IMR-90 (cell line): Measurements from ENCODE around the gene CD19. TPM values are rescaled to one million over a fixed set of nuclear protein-coding genes. Genes with fewer than 3 reads are reported as not detected.

Experiments used
- ATAC-seq: fragments of 200-7000 bp; cut with Tn5 transposase; 2 replicates; pipeline ENCODE4 v1.9.1; 2020; ENCODE audit warnings: low read depth, mild to moderate bottlenecking, moderate library complexity
- BruUV-seq: library from RNA; stranded (reverse); fragments of 400-500 nt; replicated peaks from 2 replicates; lab custom pipeline; 2021; lab: Mats Ljungman, UMichigan
- CTCF ChIA-PET: fragments of 300-600 bp; formaldehyde crosslinking; extraction: SDS; loops from one replicate; lab custom pipeline; 2021; ENCODE audit warnings: antibody characterized with exemption; lab: Yijun Ruan, JAX
- POLR2A ChIA-PET: fragments of 300-600 bp; sonication (Branson Sonifier 250); formaldehyde crosslinking; loops from one replicate; lab custom pipeline; 2022; ENCODE audit warnings: antibody characterized with exemption; ENCODE audit not compliant: unreplicated experiment; lab: Charles Lee
- DNase-seq: peaks from one replicate; pipeline ENCODE4 v3.0.0; 2013
- H2AFZ ChIP-seq: replicated peaks from 2 replicates; pipeline ENCODE3; 2013; ENCODE audit warnings: low read length, mild to moderate bottlenecking; ENCODE audit not compliant: poor library complexity
- H2AK5ac ChIP-seq: 2 replicates; pipeline ENCODE4 v1.6.1; 2013; ENCODE audit warnings: low read depth, low read length, inconsistent platforms
- H2AK9ac ChIP-seq: replicated peaks from 2 replicates; pipeline ENCODE3; 2013; ENCODE audit warnings: mild to moderate bottlenecking, low read depth, low read length, moderate library complexity; ENCODE audit not compliant: poor library complexity
- H2BK120ac ChIP-seq: 2 replicates; pipeline ENCODE4 v1.6.1; 2013; ENCODE audit warnings: low read depth, low read length, inconsistent platforms
- H2BK15ac ChIP-seq: 3 replicates; pipeline ENCODE4 v1.6.1; 2013; ENCODE audit warnings: low read depth, low read length, inconsistent platforms
- H2BK20ac ChIP-seq: 2 replicates; pipeline ENCODE4 v1.6.1; 2013; ENCODE audit warnings: low read depth, mild to moderate bottlenecking, inconsistent platforms, low read length, moderate library complexity
- H2BK5ac ChIP-seq: 2 replicates; pipeline ENCODE4 v1.6.1; 2013; ENCODE audit warnings: mild to moderate bottlenecking, low read depth, low read length, inconsistent platforms; ENCODE audit not compliant: poor library complexity, severe bottlenecking
- H3K14ac ChIP-seq: replicated peaks from 2 replicates; pipeline ENCODE4 v1.6.1; 2013; ENCODE audit warnings: low read depth, low read length, inconsistent platforms
- H3K18ac ChIP-seq: 2 replicates; pipeline ENCODE4 v1.6.1; 2013; ENCODE audit warnings: low read depth, low read length, control low read depth
- H3K23ac ChIP-seq: 2 replicates; pipeline ENCODE4 v1.6.1; 2013; ENCODE audit warnings: low read depth, low read length, inconsistent platforms
- H3K27ac ChIP-seq: 2 replicates; pipeline ENCODE4 v1.5.1; 2013; ENCODE audit warnings: mild to moderate bottlenecking, control low read depth, low read length; ENCODE audit not compliant: insufficient read depth
- H3K27me3 ChIP-seq: 2 replicates; pipeline ENCODE4 v1.6.1; 2013; ENCODE audit warnings: low read length; ENCODE audit not compliant: control insufficient read depth, insufficient read depth
- H3K36me3 ChIP-seq: 2 replicates; pipeline ENCODE4 v1.6.1; 2013; ENCODE audit warnings: low read length, mixed read lengths; ENCODE audit not compliant: control insufficient read depth, insufficient read depth
- H3K4ac ChIP-seq: 2 replicates; pipeline ENCODE4 v1.6.1; 2013; ENCODE audit warnings: low read depth, low read length, inconsistent platforms
- H3K4me1 ChIP-seq: 2 replicates; pipeline ENCODE4 v1.6.1; 2013; ENCODE audit warnings: low read length, mixed read lengths; ENCODE audit not compliant: control insufficient read depth, insufficient read depth
- H3K4me2 ChIP-seq: 2 replicates; pipeline ENCODE4 v1.6.1; 2013; ENCODE audit warnings: low read depth, mild to moderate bottlenecking, control low read depth, low read length, moderate library complexity
- H3K4me3 ChIP-seq: 2 replicates; pipeline ENCODE4 v1.5.1; 2013; ENCODE audit warnings: low read depth, mild to moderate bottlenecking, control low read depth, low read length, moderate library complexity; ENCODE audit not compliant: insufficient read depth
- H3K56ac ChIP-seq: 2 replicates; pipeline ENCODE4 v1.6.1; 2013; ENCODE audit warnings: low read length, inconsistent platforms; ENCODE audit not compliant: insufficient read depth; ENCODE audit errors: extremely low read depth
- H3K79me1 ChIP-seq, 2 experiments: 2 replicates each; pipeline ENCODE4 v1.6.1; 2013; ENCODE audit warnings: low read length in 2 of 2, inconsistent platforms in 1 of 2, low read depth in 1 of 2
- H3K9ac ChIP-seq: 2 replicates; pipeline ENCODE4 v1.6.1; 2013; ENCODE audit warnings: low read depth, low read length, control low read depth
- H3K9me1 ChIP-seq: 2 replicates; pipeline ENCODE4 v1.6.1; 2013; ENCODE audit warnings: low read length, inconsistent platforms; ENCODE audit not compliant: insufficient read depth
- H3K9me3 ChIP-seq: 2 replicates; pipeline ENCODE4 v1.6.1; 2013; ENCODE audit warnings: low read length; ENCODE audit not compliant: control insufficient read depth, insufficient read depth
- H4K20me1 ChIP-seq: 2 replicates; pipeline ENCODE4 v1.6.1; 2013; ENCODE audit warnings: low read length, inconsistent platforms; ENCODE audit not compliant: insufficient read depth
- H4K5ac ChIP-seq: 2 replicates; pipeline ENCODE4 v1.6.1; 2013; ENCODE audit warnings: mild to moderate bottlenecking, low read depth, low read length, control low read depth
- H4K8ac ChIP-seq, 2 experiments: 2 replicates each; pipeline ENCODE4 v1.6.1; 2013; ENCODE audit warnings: low read depth in 2 of 2, low read length in 2 of 2, control low read depth in 1 of 2, inconsistent platforms in 1 of 2
- H4K91ac ChIP-seq: 2 replicates; pipeline ENCODE4 v1.6.1; 2013; ENCODE audit warnings: low read depth, low read length, inconsistent platforms; ENCODE audit not compliant: insufficient read depth
- BHLHE40 ChIP-seq: fragments of 150-350 bp; IDR thresholded peaks from 2 replicates; pipeline ENCODE4 v1.6.1; 2016; ENCODE audit warnings: mild to moderate bottlenecking, low read depth, low read length
- CEBPB ChIP-seq: IDR thresholded peaks from 2 replicates; pipeline ENCODE4 v1.6.1; 2012; ENCODE audit warnings: low read depth, low read length, improper control_type of control experiment
- CHD1 ChIP-seq: IDR thresholded peaks from 2 replicates; pipeline ENCODE4 v1.6.1; 2012; ENCODE audit warnings: low read depth, low read length, improper control_type of control experiment
- ELK1 ChIP-seq: fragments of 150-350 bp; IDR thresholded peaks from 2 replicates; pipeline ENCODE4 v1.6.1; 2016; ENCODE audit warnings: low read depth, mild to moderate bottlenecking, low read length, moderate library complexity, borderline replicate concordance
- MAFK ChIP-seq: IDR thresholded peaks from 2 replicates; pipeline ENCODE4 v1.6.1; 2012; ENCODE audit warnings: low read depth, low read length, improper control_type of control experiment
- MAZ ChIP-seq: IDR thresholded peaks from 2 replicates; pipeline ENCODE4 v1.6.1; 2012; ENCODE audit warnings: low read depth, mild to moderate bottlenecking, low read length, improper control_type of control experiment, moderate library complexity, borderline replicate concordance
- MXI1 ChIP-seq: IDR thresholded peaks from 2 replicates; pipeline ENCODE4 v1.6.1; 2012; ENCODE audit warnings: low read depth, mild to moderate bottlenecking, low read length, moderate library complexity, borderline replicate concordance
- NFE2L2 ChIP-seq: fragments of 150-350 bp; IDR thresholded peaks from 2 replicates; pipeline ENCODE4 v1.6.1; 2016; ENCODE audit warnings: low read depth, mild to moderate bottlenecking, low read length
- POLR2A ChIP-seq: IDR thresholded peaks from 2 replicates; pipeline ENCODE4 v1.6.1; 2012; ENCODE audit warnings: mild to moderate bottlenecking, low read depth, low read length
- RAD21 ChIP-seq: IDR thresholded peaks from 2 replicates; pipeline ENCODE4 v1.6.1; 2012; ENCODE audit warnings: low read length, improper control_type of control experiment
- RFX5 ChIP-seq: IDR thresholded peaks from 2 replicates; pipeline ENCODE4 v1.8.0; 2012; ENCODE audit warnings: low read depth, mild to moderate bottlenecking, low read length, moderate library complexity
- SMC3 ChIP-seq: fragments of 150-350 bp; IDR thresholded peaks from 2 replicates; pipeline ENCODE4 v1.6.1; 2016; ENCODE audit warnings: low read depth, mild to moderate bottlenecking, antibody characterized with exemption, low read length, moderate library complexity
- USF2 ChIP-seq: fragments of 150-350 bp; IDR thresholded peaks from 2 replicates; pipeline ENCODE4 v1.6.1; 2017; ENCODE audit warnings: mild to moderate bottlenecking, antibody characterized with exemption, low read length, low read depth
- WGBS, 2 experiments: methylation state at CpG; one replicate each; pipeline versions ENCODE4 v1.1.5 to v1.1.7; 2013; ENCODE audit warnings: missing lambda C conversion rate in 2 of 2; ENCODE audit not compliant: insufficient read length in 1 of 2; ENCODE audit errors: extremely low coverage in 2 of 2; 5-methylcytosine and 5-hydroxymethylcytosine counted together
- dilution Hi-C: fragments of 300-500 bp; cut with HindIII; formaldehyde crosslinking; loops from one replicate; pipeline ENCODE4 v1.14.3; 2018; ENCODE audit warnings: low sequenced_read_pairs; ENCODE audit not compliant: unreplicated experiment
- in situ Hi-C: fragments of 300-500 bp; cut with MboI; formaldehyde crosslinking; loops from 3 replicates; pipeline ENCODE4 v1.14.3; 2019; ENCODE audit warnings: low sequenced_read_pairs, inconsistent platforms, mixed read lengths
- intact Hi-C: fragments of 100-400 bp; cut with micrococcal nuclease; formaldehyde crosslinking; loops from 2 replicates; pipeline ENCODE4 v1.10.0; 2022
- polyA plus RNA-seq, 3 experiments: library from polyadenylated mRNA; depleted of rRNA; stranded (reverse); fragments of >200 nt; gene quantifications; 2 replicates each; pipeline ENCODE4 v1.2.3, GENCODE V29; 2012; ENCODE audit warnings: low replicate concordance in 1 of 3
- total RNA-seq: library from RNA; depleted of rRNA; stranded (reverse); fragments of >200 nt; gene quantifications from 2 replicates; pipeline ENCODE4 v1.2.3, GENCODE V29; 2012
- TF ChIP-seq, protein P1 (sequence below): conservative IDR thresholded peaks from 2 replicates; pipeline ENCODE4 v1.5.1; 2012; ENCODE audit warnings: mild to moderate bottlenecking, low read depth, low read length, improper control_type of control experiment

The CD19 gene
- total and polyA plus RNA-seq, 2 of the 4 experiments (the other 2 are of a cell fraction), result not detected

DNA sequence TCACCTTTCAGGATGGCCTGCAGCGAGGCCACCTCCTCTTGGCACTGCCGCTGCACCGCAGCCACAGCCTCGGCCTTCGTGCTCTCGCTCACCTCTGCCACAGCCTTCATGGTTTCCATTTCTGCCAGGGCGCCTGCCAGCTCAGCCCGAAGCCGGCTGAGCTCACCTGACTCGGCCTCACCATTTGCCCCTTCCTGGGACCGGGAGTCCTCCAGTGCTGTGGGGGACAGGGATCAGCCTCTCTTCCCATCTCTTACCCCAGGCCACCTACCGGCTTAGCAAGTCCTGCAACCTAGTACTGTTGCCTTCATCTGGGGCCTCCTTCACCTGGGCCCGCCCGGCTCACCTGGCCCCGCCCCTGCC is 7.4 kb upstream of the CD19 start:
- 27% methylated on average over 7 of the region's 15 CpGs; no CpG with 5 or more reads in 1 of the 2 experiments for WGBS, 2 experiments
- no peak overlapping the region for H3K27ac ChIP-seq
- dilution Hi-C loops, result no loop called here
- no peak overlapping the region for H2BK5ac ChIP-seq
- CTCF ChIA-PET, result no interaction called here
- DNase-seq (no peak), ATAC-seq (no peak)
- no peak overlapping the region; the same call in 1 of the 2 replicates for H3K14ac ChIP-seq
- peaks cover 2% of the 10 kb centered on the region; the same call in 1 of the 2 replicates for H3K4me1 ChIP-seq
- H3K4ac ChIP-seq, result no peak overlapping the region
- peaks cover 9% of the 10 kb centered on the region; the same call in 1 of the 2 replicates for H4K20me1 ChIP-seq
- peak overlapping the region; percentile 77 for H2AK9ac ChIP-seq
- H3K9me3 ChIP-seq, result no peaks in the 10 kb centered on the region
- H2BK20ac ChIP-seq, result no peak overlapping the region
- peaks cover 8% of the 10 kb centered on the region; the same call in 1 of the 2 replicates for H3K36me3 ChIP-seq
- H3K79me1 ChIP-seq, result peaks cover 0 to 13% of the 10 kb centered on the region in 2 experiments; a peak in 3 of 4 replicates
- in situ Hi-C loops, result loop anchor here (5.0 kb wide), 1 partner anchor 47 kb away; the partner anchor contains the start of gene ATP2A1
- POLR2A ChIA-PET, result no interaction called here
- no peak for TF ChIP-seq MXI1
- no peak for TF ChIP-seq CEBPB
- TF ChIP-seq SMC3, result no peak
- no peak for TF ChIP-seq MAZ
- TF ChIP-seq MAFK, result no peak
- no peak for TF ChIP-seq CHD1
- no peak for TF ChIP-seq NFE2L2
- TF ChIP-seq BHLHE40, result no peak
- TF ChIP-seq, protein P1, sequence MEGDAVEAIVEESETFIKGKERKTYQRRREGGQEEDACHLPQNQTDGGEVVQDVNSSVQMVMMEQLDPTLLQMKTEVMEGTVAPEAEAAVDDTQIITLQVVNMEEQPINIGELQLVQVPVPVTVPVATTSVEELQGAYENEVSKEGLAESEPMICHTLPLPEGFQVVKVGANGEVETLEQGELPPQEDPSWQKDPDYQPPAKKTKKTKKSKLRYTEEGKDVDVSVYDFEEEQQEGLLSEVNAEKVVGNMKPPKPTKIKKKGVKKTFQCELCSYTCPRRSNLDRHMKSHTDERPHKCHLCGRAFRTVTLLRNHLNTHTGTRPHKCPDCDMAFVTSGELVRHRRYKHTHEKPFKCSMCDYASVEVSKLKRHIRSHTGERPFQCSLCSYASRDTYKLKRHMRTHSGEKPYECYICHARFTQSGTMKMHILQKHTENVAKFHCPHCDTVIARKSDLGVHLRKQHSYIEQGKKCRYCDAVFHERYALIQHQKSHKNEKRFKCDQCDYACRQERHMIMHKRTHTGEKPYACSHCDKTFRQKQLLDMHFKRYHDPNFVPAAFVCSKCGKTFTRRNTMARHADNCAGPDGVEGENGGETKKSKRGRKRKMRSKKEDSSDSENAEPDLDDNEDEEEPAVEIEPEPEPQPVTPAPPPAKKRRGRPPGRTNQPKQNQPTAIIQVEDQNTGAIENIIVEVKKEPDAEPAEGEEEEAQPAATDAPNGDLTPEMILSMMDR, result no peak
- no peak for TF ChIP-seq ELK1
- no peak for TF ChIP-seq POLR2A
- TF ChIP-seq RFX5, result no peak
- no peak for TF ChIP-seq USF2
- no peak for TF ChIP-seq RAD21
- H2AK5ac ChIP-seq, result no peak overlapping the region
- H3K9me1 ChIP-seq, result peaks cover 7% of the 10 kb centered on the region
- no peak overlapping the region for H3K56ac ChIP-seq
- no peaks in the 10 kb centered on the region for H3K27me3 ChIP-seq
- H4K5ac ChIP-seq, result no peak overlapping the region
- no peak overlapping the region for H3K9ac ChIP-seq
- H4K8ac ChIP-seq, result peak overlapping the region; percentile 18 to 70; a peak in 2 of 4 replicates
- H3K4me2 ChIP-seq, result peak overlapping the region; percentile 81; the same call in 1 of the 2 replicates
- H3K4me3 ChIP-seq, result peak overlapping the region; percentile 98
- H3K23ac ChIP-seq, result no peak overlapping the region
- peak overlapping the region; percentile 67 for H2AFZ ChIP-seq
- no peak overlapping the region for H2BK15ac ChIP-seq
- intact Hi-C loops, result loop anchor here (2.0 kb wide), 1 partner anchor 20 kb away; no protein-coding TSS in a partner anchor
- no peak overlapping the region for H2BK120ac ChIP-seq
- BruUV-seq, result no TSS peak
- H4K91ac ChIP-seq, result no peak overlapping the region
- H3K18ac ChIP-seq, result no peak overlapping the region
